HG02885 (cell line): ENCODE results near the gene HIBCH.
"Not testable (repeated sequence)": the region's sequence is repeated elsewhere in the genome, so short reads cannot be mapped to it uniquely, and the experiment has no call there.

Experiments
- ATAC-seq: cut with Tn5 transposase; IDR thresholded peaks from one replicate; pipeline ENCODE4 v1.9.1; 2021; ENCODE audit warnings: mild to moderate bottlenecking; ENCODE audit not compliant: unreplicated experiment, poor library complexity

HIBCH gene

GRCh38 chr2:190319555-190320498, at the start of gene HIBCH:
Gene HIBCH (minus strand): TSS chr2:190319826. CDS start chr2:190319750, 76 bp downstream.
- peak; percentile 94 for ATAC-seq

GRCh38 chr2:190367091-190367490, 47.5 kb upstream of the HIBCH start:
- no peak for ATAC-seq

GRCh38 chr2:190366248-190366753, 46.7 kb upstream of the HIBCH start:
- no peak for ATAC-seq

- ATAC-seq, result no peak
Measured at GRCh38 chr2:190365499-190366204, 46.0 kb upstream of the HIBCH start.

- no peak for ATAC-seq
Measured at GRCh38 chr2:190362894-190363293, 43.3 kb upstream of the HIBCH start.

GRCh38 chr2:190361572-190361971, 41.9 kb upstream of the HIBCH start:
- ATAC-seq, result no peak

GRCh38 chr2:190360965-190361364, 41.3 kb upstream of the HIBCH start:
- ATAC-seq, result no peak

- no peak for ATAC-seq
Measured at GRCh38 chr2:190360561-190360960, 40.9 kb upstream of the HIBCH start.

- not testable (repeated sequence) for ATAC-seq
Measured at GRCh38 chr2:190358655-190359448, 39.2 kb upstream of the HIBCH start.

- no peak for ATAC-seq
Measured at GRCh38 chr2:190357600-190357999, 38.0 kb upstream of the HIBCH start.

GRCh38 chr2:190355968-190356644, 36.5 kb upstream of the HIBCH start:
- ATAC-seq, result no peak

GRCh38 chr2:190354003-190354690, 34.5 kb upstream of the HIBCH start:
- ATAC-seq, result no peak

GRCh38 chr2:190353537-190353899, 33.9 kb upstream of the HIBCH start:
- no peak for ATAC-seq

GRCh38 chr2:190352668-190353536, 33.3 kb upstream of the HIBCH start:
- no peak for ATAC-seq

GRCh38 chr2:190351955-190352354, 32.3 kb upstream of the HIBCH start:
- ATAC-seq, result no peak

- ATAC-seq, result no peak
Measured at GRCh38 chr2:190350371-190350770, 30.7 kb upstream of the HIBCH start.

GRCh38 chr2:190344276-190344827, 24.7 kb upstream of the HIBCH start:
- ATAC-seq, result peak; percentile 79
